Heart left ventricle (tissue), 13 donors: ENCODE results near the gene ZNF275.

Experiments used
- CTCF ChIP-seq, 12 donors: fragments of 200-600 bp; sonication (generic) in 4 of 12; IDR thresholded peaks; one replicate each; pipeline versions ENCODE4 v1.5.0 to v1.8.0; 2018 to 2022; ENCODE audit warnings: antibody characterized with exemption in 12 of 12, mild to moderate bottlenecking in 5 of 12
- POLR2A ChIP-seq, 2 donors: fragments of 450-650 bp; IDR thresholded peaks; one replicate each; pipeline ENCODE4 v1.6.1; 2017; ENCODE audit warnings: antibody characterized with exemption in 2 of 2, mild to moderate bottlenecking in 2 of 2, moderate library complexity in 2 of 2
- donor health status: ischemic (EF 13 %, LVEDD 7.1; RV severe dilation, severe dysfunction).
- donor health status: DM: no; HTN: yes; CAD: no.
- donor health status: DM: no; HTN: no; CAD: no.
- donor health status: ischemic (EF 25% LVEDD 6.9; RV normal size, moderate dysfunction).
- donor health status: ischemic (EF 25% LVEDD 5.7; RV mildly dilated, moderate dysfunction).
- donor health status: ischemic (EF 35%, LVEDD 5.7; RV mildly dilated, moderate dysfunction).
- donor health status: nonischemic (EF 11% LVEDD 7.7; RV severe dilation, severe dysfunction).
- donor health status: DM: yes; HTN: yes; CAD: no.
- donor health status: PGD.
- donor health status: ischemic (EF 29% LVEDD 5.4; RV normal size, mild dysfunction).
- donor health status: nonischemic (EF 23%, LVEDD 6.1; RV moderate dilation, normal function).

GRCh38 chrX:153392642-153393321 lies 58.8 kb downstream of the ZNF275 start:
- TF ChIP-seq CTCF (IDR thresholded peaks at IDR 0.05) (no peak), POLR2A (IDR thresholded peaks at IDR 0.05) (no peak)
